ENCODE measurements around the gene SUGCT.

Gene SUGCT

DNA sequence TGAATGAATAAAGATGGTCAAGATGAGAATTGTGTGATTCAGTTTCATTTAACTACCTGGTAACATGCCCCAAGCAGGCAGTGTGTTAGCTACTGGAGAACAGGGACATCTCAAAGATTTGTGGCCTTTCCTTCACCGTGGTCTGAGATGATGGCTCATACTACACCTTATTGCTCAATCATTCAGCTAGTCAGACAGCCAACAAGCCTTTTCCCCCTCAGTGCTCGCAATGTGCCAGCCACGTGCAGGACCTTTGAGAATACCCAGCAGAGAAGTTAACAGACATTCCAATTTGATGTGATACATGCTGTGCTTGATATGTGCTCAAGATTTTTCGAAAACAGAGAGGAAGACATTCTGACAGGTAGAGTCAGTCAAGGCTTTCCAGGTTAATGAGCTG, 562.8 kb downstream of the SUGCT start:
- no peak overlapping the region for H3K4me3 ChIP-seq (ENCODE audit: low read length)
- TF ChIP-seq, protein P1, sequence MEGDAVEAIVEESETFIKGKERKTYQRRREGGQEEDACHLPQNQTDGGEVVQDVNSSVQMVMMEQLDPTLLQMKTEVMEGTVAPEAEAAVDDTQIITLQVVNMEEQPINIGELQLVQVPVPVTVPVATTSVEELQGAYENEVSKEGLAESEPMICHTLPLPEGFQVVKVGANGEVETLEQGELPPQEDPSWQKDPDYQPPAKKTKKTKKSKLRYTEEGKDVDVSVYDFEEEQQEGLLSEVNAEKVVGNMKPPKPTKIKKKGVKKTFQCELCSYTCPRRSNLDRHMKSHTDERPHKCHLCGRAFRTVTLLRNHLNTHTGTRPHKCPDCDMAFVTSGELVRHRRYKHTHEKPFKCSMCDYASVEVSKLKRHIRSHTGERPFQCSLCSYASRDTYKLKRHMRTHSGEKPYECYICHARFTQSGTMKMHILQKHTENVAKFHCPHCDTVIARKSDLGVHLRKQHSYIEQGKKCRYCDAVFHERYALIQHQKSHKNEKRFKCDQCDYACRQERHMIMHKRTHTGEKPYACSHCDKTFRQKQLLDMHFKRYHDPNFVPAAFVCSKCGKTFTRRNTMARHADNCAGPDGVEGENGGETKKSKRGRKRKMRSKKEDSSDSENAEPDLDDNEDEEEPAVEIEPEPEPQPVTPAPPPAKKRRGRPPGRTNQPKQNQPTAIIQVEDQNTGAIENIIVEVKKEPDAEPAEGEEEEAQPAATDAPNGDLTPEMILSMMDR (conservative IDR thresholded peaks at IDR 0.05; ENCODE audit: low read depth, low read length): no peak
- no peak for DNase-seq (ENCODE audit: low read depth)

DNA sequence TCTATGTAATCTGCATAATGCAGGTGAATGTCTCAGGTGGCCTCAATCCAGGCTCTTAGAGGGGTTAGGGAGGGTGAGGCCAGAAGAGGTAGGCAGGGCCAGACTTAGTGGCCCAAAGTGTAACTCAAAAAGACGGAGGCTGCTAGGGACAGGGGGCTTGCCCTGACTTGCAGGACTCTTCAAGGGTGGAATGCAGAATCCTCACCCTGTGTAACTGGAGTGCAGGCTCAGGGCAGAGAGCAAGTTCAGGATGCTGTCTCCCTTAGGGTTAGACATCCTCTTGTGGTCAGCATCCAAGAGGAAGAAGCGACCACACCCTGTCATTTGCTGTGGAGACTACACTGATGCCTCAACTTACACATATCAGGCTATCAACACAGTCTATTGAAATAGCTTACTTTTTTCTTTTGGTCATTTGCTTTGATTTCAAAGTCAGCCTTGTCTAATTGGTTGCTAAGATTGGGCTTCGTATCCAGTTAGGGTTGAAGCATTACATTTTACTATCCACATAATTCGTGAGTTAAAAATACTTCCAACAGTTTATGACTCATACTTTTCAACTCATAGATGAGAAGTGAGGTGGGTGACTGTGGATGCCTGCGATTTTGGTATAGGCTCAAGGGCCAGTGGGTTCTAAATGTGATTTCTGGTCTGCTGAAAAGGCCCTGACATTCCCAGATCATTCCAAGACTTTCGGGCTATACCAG, 563.6 kb downstream of the SUGCT start:
- TF ChIP-seq, protein P1 (conservative IDR thresholded peaks at IDR 0.05; ENCODE audit: low read depth, low read length): no peak
- H3K4me3 ChIP-seq (ENCODE audit: low read length): no peak overlapping the region
- DNase-seq (ENCODE audit: low read depth): no peak

DNA sequence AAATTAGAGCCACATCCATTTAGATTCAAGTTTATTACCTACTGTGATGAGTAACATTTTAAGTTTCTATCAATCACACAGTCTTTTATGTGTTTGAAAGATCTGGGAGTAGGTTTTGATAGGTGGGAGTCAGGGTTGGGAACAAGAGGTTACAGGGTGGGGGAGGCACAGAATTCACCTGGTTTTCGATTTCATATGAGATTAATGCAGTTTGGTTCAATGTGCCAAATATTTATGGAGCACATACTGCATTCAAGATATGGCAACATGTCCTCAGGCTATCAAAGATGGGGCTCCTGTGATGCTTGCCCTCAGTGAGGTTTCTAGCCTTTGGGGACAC, 564.1 kb downstream of the SUGCT start:
- TF ChIP-seq, protein P1 (conservative IDR thresholded peaks at IDR 0.05; ENCODE audit: low read depth, low read length): no peak
- no peak overlapping the region for H3K4me3 ChIP-seq (ENCODE audit: low read length)
- DNase-seq (ENCODE audit: low read depth): no peak

DNA sequence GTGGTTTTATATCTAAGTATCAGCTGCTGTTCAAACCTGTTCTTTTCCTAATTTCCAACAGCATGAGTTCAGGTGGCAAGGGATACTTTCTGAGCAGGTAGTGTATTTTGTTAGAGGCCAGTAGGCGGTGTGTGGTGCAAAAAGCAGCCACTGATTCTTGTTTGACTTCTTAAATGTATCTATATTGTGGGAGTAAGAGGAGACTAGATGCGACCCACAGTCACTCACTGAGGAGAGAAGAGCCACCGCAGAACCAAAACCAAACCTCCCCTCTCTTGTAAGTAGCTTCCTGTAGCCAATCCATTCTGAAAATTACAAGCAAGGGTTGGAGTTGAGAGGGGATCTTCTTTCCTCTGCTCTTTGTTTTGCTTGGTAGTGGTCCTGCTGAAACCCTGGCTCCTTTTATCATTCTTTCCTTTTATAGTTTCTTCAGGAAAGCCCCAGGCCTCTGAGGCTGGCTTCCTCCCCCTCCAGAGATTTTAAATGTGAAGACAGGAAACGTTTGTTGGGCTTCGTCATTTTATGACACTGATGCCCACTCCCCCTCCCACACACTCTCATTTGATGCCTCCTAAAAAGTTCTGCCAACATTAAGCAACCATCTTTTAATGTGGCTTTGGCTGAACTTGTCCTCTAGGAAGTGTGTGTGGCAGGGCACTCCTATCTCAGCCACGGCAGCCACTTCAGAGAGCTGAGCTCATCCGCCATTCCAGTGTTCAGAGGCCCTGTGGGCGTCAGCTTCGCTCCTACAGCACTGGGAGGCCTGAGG, 566.0 kb downstream of the SUGCT start:
- TF ChIP-seq, protein P1 (conservative IDR thresholded peaks at IDR 0.05; ENCODE audit: low read depth, low read length): peak; percentile 5
- DNase-seq (ENCODE audit: low read depth): no peak

DNA sequence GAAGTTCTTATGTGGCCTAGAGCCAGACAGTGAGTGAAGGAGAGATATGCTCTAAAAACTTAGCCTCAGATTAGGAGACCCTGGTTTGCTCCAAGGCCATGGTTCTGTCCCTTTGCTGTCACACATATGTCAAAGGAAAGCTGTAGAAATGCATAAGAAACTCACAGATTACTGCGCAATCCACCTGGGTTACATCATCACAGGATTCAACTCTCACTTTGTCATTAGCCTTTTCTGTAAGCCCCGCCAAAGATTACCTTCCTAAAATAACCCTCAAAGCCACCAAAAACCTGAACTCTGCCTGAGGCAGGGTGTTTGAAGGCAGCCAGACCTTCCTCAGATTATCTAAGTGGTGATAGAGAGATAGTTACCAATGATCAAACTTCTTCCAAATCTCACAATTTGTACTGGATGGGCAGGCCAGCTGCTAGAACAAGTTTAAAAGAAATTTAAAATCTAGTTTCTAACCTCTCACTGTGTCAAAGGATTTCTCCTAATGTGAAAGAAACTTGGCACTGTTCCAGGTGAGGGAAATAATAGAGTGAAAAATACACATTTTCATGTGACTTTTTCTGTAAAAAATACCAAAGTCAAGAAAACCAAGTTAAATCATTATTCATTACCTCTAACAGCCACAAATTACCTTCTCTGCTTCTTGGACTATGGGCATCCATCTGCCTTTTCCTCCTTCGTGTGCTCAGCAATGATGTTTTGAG, 567.2 kb downstream of the SUGCT start:
- TF ChIP-seq, protein P1 (conservative IDR thresholded peaks at IDR 0.05; ENCODE audit: low read depth, low read length): no peak
- no peak overlapping the region for H3K4me3 ChIP-seq (ENCODE audit: low read length)
- no peak for DNase-seq (ENCODE audit: low read depth)

More for the DNA sequence above, 566.0 kb downstream of the SUGCT start:
- H3K4me3 ChIP-seq (ENCODE audit: low read length): no peak overlapping the region

DNA sequence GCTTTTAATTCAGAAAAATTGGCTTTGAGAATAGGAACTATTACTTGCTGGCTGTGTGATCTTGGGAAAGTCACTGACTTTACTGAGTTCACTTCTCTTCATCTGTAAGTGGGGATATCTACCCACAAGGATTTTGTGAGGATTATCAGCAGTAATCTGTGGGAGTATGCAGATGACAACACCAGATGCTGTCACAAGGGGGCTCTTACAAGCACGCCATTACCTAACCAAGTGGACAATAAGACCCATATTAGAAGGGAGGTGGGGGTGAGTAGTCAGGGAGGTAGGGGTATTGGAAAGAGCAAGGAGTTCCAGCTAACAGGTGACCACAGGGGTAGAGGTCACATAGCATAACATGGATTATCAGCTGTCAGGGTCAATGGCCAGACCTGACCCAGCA, 569.4 kb downstream of the SUGCT start:
- TF ChIP-seq, protein P1 (conservative IDR thresholded peaks at IDR 0.05; ENCODE audit: low read depth, low read length): no peak
- H3K4me3 ChIP-seq (ENCODE audit: low read length): no peak overlapping the region
- no peak for DNase-seq (ENCODE audit: low read depth)

All from retinal pigment epithelial cell (primary cell).